DND-41 (cell line): ENCODE measurements around the gene RNF128.

Source experiments
- EZH2 ChIP-seq: IDR thresholded peaks from 3 replicates; pipeline ENCODE4 v1.6.1; 2012; ENCODE audit warnings: borderline replicate concordance, low read depth, mild to moderate bottlenecking, moderate library complexity, low read length, inconsistent platforms; ENCODE audit not compliant: severe bottlenecking
- TF ChIP-seq, protein P1 (sequence below): IDR thresholded peaks from 2 replicates; pipeline ENCODE4 v1.5.1; 2012; ENCODE audit warnings: borderline replicate concordance, low read length, moderate library complexity, mild to moderate bottlenecking; ENCODE audit not compliant: poor library complexity, severe bottlenecking; ENCODE audit errors: extremely low read depth

DNA sequence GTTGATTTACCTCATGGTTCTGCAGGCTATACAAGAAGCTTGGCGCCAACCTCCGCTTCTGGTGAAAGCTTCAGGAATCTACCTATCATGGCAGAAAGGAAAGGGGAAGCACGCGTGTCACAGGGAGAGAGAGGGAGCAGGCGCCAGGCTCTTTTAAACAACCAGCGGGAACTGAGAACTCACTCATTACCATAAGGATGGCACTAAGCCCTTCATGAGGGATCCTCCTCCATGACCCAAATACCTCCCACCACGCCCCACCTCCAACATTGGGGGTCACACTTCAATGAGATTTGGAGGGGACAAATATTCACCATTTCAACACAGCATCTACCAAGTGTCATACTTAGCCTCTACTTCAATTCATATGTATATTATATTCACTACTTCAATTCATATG, 57.2 kb downstream of the RNF128 start:
- TF ChIP-seq EZH2, result no peak
- TF ChIP-seq, protein P1, sequence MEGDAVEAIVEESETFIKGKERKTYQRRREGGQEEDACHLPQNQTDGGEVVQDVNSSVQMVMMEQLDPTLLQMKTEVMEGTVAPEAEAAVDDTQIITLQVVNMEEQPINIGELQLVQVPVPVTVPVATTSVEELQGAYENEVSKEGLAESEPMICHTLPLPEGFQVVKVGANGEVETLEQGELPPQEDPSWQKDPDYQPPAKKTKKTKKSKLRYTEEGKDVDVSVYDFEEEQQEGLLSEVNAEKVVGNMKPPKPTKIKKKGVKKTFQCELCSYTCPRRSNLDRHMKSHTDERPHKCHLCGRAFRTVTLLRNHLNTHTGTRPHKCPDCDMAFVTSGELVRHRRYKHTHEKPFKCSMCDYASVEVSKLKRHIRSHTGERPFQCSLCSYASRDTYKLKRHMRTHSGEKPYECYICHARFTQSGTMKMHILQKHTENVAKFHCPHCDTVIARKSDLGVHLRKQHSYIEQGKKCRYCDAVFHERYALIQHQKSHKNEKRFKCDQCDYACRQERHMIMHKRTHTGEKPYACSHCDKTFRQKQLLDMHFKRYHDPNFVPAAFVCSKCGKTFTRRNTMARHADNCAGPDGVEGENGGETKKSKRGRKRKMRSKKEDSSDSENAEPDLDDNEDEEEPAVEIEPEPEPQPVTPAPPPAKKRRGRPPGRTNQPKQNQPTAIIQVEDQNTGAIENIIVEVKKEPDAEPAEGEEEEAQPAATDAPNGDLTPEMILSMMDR, result no peak
